Activated CD4-positive, alpha-beta T cell treated with anti-CD3 and anti-CD28 coated beads, Interleukin-2, amount 10 ng/mL, durations not matched to agents 24 days and 14 days (primary cell): ENCODE results near the gene NADK. TPM values are rescaled to one million over a fixed set of nuclear protein-coding genes. Genes with fewer than 3 reads are reported as not detected.
A peak's percentile ranks its signal among the peaks of the same experiment; 100 is the strongest.

Experiments used
- DNase-seq: peaks from one replicate; pipeline ENCODE4 v3.0.0; 2022
- H3K27ac Mint-ChIP-seq: one replicate; pipeline ENCODE4 v1.8.0; 2022; ENCODE audit warnings: mild to moderate bottlenecking, mixed read lengths
- H3K27me3 Mint-ChIP-seq: one replicate; pipeline ENCODE4 v1.8.0; 2022; ENCODE audit warnings: mixed read lengths
- H3K36me3 Mint-ChIP-seq: one replicate; pipeline ENCODE4 v1.8.0; 2022; ENCODE audit warnings: low read depth, mild to moderate bottlenecking, mixed read lengths
- H3K4me1 Mint-ChIP-seq: one replicate; pipeline ENCODE4 v1.8.0; 2021; ENCODE audit warnings: mixed read lengths
- H3K4me3 Mint-ChIP-seq: one replicate; pipeline ENCODE4 v1.8.0; 2022; ENCODE audit warnings: mild to moderate bottlenecking, moderate library complexity, mixed read lengths
- H3K9me3 Mint-ChIP-seq: one replicate; pipeline ENCODE4 v1.8.0; 2021; ENCODE audit warnings: mixed read lengths
- intact Hi-C: fragments of 100-400 bp; cut with micrococcal nuclease; formaldehyde crosslinking; loops from one replicate; pipeline ENCODE4 v1.15.1; 2023
- total RNA-seq: library from RNA; stranded (reverse); gene quantifications from 2 replicates; pipeline ENCODE4 v1.2.3, GENCODE V29; 2022

NADK gene
- total RNA-seq, 1 donor from 2014 or later, result 94.5 TPM

DNA sequence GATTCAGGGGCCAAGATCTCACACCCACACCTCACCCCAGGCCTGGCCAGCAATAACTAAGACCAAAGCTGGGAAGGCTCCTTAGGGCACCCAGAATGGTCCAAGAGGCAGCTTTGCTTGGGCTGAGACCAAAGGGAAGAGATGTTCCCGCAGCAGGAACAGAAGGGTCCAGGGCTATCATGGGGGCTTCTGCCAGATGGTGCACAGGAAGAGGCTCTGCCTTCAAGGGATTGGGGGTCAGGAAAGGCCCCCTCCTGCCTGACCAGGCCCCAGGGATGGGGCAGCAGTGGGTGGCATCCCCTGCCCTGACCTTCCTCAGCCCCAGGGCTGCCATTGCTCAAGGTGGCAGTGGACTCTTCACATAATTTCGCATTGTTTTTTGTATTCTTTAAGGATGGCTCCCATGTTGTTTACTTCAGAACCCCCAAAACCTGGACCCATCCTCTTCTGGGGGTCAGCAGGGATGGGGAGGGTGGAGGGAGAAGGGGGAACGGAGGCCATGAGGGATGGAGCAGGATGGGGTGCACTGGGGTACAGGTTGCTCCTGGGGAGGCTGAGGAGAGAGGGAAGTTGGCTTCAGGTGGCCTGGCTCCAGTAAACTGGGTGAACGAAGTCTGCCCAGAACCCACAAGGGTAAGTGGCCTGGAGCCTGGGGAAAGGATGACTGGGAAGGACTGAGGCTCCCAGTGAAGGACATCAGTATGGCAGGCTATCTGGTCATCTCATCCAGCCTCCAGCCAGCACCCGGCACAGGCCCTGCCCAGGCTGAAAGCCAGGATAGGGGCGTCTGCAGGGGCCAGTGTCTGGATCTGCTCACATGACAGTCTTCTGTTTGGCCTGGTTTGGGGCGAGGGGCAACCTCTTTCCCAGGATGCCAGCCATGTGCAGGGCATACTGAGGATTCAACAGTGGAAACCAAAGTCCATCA is 2.6 kb upstream of the NADK start:
- Mint-ChIP-seq H3K36me3 (peaks cover 17% of the 10 kb centered on the region), H3K4me3 (peak overlapping the region; percentile 75), H3K4me1 (peaks cover 48% of the 10 kb centered on the region), H3K27ac (peak overlapping the region; percentile 91), H3K27me3 (no peaks in the 10 kb centered on the region), H3K9me3 (no peaks in the 10 kb centered on the region)
- intact Hi-C loops, result no loop called here
- peak; percentile 61 for DNase-seq

- Mint-ChIP-seq H3K4me3 (peak overlapping the region; percentile 75), H3K9me3 (no peaks in the 10 kb centered on the region), H3K36me3 (peaks cover 17% of the 10 kb centered on the region), H3K27me3 (no peaks in the 10 kb centered on the region), H3K4me1 (peaks cover 57% of the 10 kb centered on the region), H3K27ac (peak overlapping the region; percentile 91)
- DNase-seq, result peak; percentile 91
- intact Hi-C loops, result loop anchor here (2.0 to 5.0 kb wide), 2 partner anchors 112 to 129 kb away; partner anchors contain the start of gene GNB1
Measured at GRCh38 chr1:1779691-1780597, 1.7 kb upstream of the NADK start.

DNA sequence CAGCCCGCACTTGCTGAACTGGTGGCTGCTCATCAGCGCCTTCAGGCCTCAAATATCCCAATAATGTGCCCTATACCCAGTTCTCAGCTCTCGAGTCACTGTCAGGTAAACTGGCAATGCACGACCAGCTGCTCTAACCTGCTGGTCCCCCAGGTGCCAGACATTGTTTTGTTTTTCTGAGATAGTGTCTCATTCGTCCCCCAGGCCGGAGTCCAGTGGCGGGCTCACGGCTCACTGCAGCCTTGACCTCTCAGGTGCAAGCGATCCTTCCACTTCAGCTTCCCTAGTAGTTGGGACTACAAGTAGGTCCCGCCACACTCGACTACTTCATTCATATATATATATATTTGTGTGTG is 1.0 kb upstream of the NADK start:
- H3K27me3 Mint-ChIP-seq, result no peaks in the 10 kb centered on the region
- peaks cover 57% of the 10 kb centered on the region for H3K4me1 Mint-ChIP-seq
- H3K4me3 Mint-ChIP-seq, result peak overlapping the region; percentile 75
- peaks cover 17% of the 10 kb centered on the region for H3K36me3 Mint-ChIP-seq
- no peak for DNase-seq
- intact Hi-C loops, result loop anchor here (2.0 to 5.0 kb wide), 2 partner anchors 113 to 130 kb away; partner anchors contain the start of gene GNB1
- H3K9me3 Mint-ChIP-seq, result no peaks in the 10 kb centered on the region
- peak overlapping the region; percentile 91 for H3K27ac Mint-ChIP-seq

- Mint-ChIP-seq H3K27ac (peak overlapping the region; percentile 91), H3K9me3 (no peaks in the 10 kb centered on the region), H3K4me1 (peaks cover 57% of the 10 kb centered on the region), H3K36me3 (peaks cover 17% of the 10 kb centered on the region), H3K27me3 (no peaks in the 10 kb centered on the region), H3K4me3 (peak overlapping the region; percentile 75)
- intact Hi-C loops, result loop anchor here (2.0 to 5.0 kb wide), 2 partner anchors 114 to 130 kb away; partner anchors contain the start of gene GNB1
- peak; percentile 95 for DNase-seq
Measured at GRCh38 chr1:1778663-1779319, 521 bp upstream of the NADK start.

DNA sequence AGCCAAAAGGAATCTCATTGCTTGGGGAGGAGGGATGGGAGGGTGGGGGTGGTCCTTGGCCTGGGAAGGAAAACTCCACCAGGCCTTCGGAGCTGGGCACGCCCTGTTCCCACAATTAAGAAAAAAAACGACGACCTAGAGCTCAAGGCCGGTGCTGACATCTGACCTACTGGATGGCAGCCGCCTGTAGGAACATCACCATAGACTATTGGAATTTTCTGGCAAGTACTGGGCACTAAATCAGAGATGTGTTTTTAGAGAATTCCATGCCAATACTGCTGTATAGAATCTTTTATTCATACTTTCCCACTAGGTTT is 729 bp downstream of the NADK start:
- H3K4me1 Mint-ChIP-seq, result peaks cover 49% of the 10 kb centered on the region
- H3K9me3 Mint-ChIP-seq, result no peaks in the 10 kb centered on the region
- H3K4me3 Mint-ChIP-seq, result peak overlapping the region; percentile 81
- peaks cover 22% of the 10 kb centered on the region for H3K36me3 Mint-ChIP-seq
- H3K27ac Mint-ChIP-seq, result peak overlapping the region; percentile 81
- intact Hi-C loops, result loop anchor here (5.0 kb wide), 1 partner anchor 115 kb away; the partner anchor contains the start of gene GNB1
- no peak for DNase-seq
- H3K27me3 Mint-ChIP-seq, result no peaks in the 10 kb centered on the region

DNA sequence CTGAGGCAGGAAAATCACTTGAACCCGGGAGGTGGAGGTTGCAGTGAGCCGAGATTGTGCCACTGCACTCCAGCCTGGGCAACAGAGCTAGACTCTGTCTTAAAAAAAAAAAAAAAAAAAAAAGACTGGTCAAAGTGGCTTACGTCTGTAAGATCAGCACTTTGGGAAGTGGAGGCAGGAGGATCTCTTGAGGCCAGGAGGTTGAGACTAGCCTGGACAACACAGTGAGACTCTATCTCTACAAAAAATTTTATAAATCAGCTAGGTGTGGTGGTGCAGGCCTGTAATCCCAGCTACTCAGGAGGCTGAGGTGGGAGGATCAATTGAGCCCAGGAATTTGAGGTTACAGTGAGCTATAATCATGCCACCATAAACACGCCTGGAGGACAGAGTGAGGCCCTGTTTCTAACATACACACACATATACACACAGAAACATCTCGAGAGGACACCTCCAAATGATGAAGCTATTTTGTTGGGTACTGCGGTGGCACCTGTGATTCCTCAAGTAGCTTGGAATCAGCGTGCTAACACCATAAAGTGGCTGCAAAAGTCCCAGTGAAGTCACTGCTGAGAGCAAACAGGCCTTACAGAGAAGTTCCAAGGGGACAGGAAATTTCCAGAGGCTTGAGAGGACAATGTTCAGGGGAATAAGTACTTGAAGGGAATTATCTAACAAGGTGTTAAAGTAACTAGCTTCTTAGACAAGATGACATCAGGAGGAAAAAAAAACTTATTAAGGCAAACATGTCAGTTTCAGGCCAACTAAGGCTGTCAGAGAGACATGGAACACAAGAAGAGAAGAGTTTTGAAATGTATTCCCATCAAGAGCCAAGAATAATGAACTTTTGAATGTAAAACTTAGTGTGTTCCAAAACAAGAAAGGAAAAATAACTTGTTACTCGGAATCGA is 1.3 kb downstream of the NADK start:
- Mint-ChIP-seq H3K27me3 (no peaks in the 10 kb centered on the region), H3K4me3 (peak overlapping the region; percentile 81), H3K27ac (peak overlapping the region; percentile 81), H3K9me3 (no peaks in the 10 kb centered on the region), H3K4me1 (peaks cover 49% of the 10 kb centered on the region), H3K36me3 (peaks cover 29% of the 10 kb centered on the region)
- DNase-seq, result no peak
- intact Hi-C loops, result loop anchor here (5.0 kb wide), 1 partner anchor 115 kb away; the partner anchor contains the start of gene GNB1

DNA sequence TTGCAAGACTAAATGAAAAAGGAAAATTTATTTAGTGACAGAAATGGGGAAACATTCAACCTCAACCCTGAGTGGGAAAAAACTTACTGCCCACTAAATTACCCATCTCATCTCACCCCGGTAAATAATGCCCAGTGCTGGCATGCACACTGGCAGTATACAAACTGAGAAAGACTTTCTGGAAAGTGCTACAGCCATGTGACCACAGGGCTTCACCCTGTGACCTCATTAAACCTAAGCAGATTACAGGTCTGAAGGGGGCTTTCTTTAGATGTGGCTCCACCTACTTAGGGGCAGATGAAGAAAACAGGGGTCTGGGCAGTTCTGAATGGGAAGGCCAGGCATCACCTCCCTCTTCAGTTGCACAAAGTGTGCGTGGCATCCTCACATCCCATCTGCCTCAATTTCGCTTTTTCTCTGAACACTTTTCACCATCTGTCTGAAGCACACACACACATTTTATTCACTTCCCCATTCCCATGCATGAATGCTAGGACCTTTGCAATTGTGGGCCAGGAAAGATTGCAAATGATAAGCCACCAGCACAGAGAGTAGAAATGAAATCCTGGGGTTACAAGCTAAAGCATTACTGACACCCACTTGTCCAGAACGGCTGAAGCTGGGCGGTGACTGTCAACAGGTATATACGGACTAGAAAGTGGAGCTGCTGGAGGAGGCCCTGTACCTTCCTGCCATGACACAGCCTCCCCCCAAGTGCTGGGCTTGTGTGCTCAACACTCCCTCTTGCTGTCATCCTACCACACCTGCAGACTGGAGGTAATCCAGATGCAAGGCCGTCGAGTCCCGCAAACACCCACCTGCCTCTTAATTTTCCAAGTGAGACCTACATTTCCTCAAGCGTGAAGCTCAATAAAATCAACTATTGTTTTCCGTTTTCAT is 2.7 kb downstream of the NADK start:
- intact Hi-C loops, result loop anchor here (5.0 kb wide), 1 partner anchor 117 kb away; the partner anchor contains the start of gene GNB1
- Mint-ChIP-seq H3K9me3 (peaks cover 5% of the 10 kb centered on the region), H3K36me3 (peaks cover 37% of the 10 kb centered on the region), H3K4me1 (peaks cover 39% of the 10 kb centered on the region), H3K27ac (no peak overlapping the region), H3K4me3 (peak overlapping the region; percentile 41), H3K27me3 (no peaks in the 10 kb centered on the region)
- DNase-seq, result no peak

DNA sequence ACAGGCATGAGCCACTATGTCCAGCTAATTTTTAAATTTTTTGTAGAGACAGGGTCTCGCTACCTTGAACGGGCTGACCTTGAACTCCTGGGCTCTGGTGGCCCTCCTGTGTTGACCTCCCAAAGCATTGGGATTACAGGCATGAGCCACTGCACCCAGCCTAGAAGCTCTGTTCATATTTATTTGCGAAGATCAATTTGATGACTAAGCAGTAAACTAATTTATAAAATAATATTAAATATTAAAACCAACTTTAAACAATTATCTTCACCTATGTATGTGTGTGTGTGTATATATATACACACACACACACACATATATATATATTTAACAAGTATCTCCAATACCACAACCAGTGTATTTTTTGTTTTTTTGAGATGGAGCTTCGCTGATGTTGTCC is 4.4 kb downstream of the NADK start:
- Mint-ChIP-seq H3K4me3 (no peak overlapping the region), H3K9me3 (peaks cover 5% of the 10 kb centered on the region), H3K27ac (no peak overlapping the region), H3K36me3 (peaks cover 50% of the 10 kb centered on the region), H3K27me3 (no peaks in the 10 kb centered on the region), H3K4me1 (peaks cover 25% of the 10 kb centered on the region)
- intact Hi-C loops, result no loop called here
- no peak for DNase-seq

DNA sequence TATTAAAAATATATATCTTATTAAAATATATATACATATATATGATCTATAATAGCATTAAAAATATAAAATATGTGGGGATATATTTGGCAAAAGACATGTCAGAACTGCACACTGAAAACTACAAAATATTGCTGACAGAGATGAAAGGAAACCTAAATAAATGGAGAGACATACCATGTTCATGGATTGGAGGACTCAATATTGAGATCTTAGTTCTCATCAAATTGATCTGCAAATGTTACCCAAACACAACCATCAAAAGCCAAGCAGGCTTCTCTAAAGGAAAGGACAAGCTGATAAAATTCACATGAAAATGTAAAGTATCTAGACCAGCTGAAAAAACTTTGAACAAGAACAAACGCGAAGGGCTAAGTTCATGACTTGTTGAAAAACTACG is 7.2 kb downstream of the NADK start:
- Mint-ChIP-seq H3K27ac (no peak overlapping the region), H3K9me3 (peaks cover 5% of the 10 kb centered on the region), H3K36me3 (peaks cover 62% of the 10 kb centered on the region), H3K27me3 (no peaks in the 10 kb centered on the region), H3K4me1 (peaks cover 14% of the 10 kb centered on the region), H3K4me3 (no peak overlapping the region)
- intact Hi-C loops, result no loop called here
- no peak for DNase-seq

GRCh38 chr1:1770102-1770501 is 8.2 kb downstream of the NADK start:
- no peak for DNase-seq
- Mint-ChIP-seq H3K4me3 (no peak overlapping the region), H3K27me3 (no peaks in the 10 kb centered on the region), H3K36me3 (peaks cover 55% of the 10 kb centered on the region), H3K9me3 (peaks cover 5% of the 10 kb centered on the region), H3K4me1 (peaks cover 4% of the 10 kb centered on the region), H3K27ac (no peak overlapping the region)
- intact Hi-C loops, result no loop called here

DNA sequence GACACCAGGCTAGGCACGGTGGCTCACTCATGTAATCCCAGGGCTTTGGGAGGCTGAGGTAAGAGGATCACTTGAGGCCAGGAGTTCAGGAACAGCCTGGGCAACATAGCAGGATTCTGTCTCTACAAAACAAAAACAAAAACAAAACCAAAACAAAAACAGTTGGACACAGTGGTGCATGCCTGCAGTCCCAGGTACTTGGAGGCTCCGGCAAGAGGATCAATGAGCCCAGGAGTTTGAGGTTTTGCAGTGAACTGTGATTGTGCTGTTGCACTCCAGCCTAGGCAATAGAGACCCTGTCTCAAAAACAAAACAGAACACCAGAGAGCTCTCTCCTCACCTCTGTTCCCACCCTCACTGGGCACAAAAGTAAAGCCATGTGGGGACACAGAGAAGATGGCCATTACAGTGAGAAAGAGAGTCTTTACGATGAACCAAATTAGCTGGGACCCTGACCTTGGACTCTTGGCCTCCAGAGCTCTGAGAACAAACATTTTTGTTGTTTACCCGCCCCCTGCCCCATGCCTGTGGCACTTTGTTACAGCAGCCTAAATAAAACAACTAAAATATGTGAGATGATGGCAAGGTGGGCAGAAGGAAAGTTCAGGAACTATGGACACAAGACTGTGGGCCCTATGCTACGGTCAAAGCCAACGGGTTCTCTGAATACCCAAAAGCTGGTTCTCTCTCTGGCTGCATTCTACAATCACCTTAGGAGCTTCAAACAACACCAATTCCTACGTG is 9.8 kb downstream of the NADK start:
- Mint-ChIP-seq H3K9me3 (peaks cover 5% of the 10 kb centered on the region), H3K36me3 (peaks cover 61% of the 10 kb centered on the region), H3K27ac (no peak overlapping the region), H3K27me3 (no peaks in the 10 kb centered on the region), H3K4me1 (peaks cover 3% of the 10 kb centered on the region), H3K4me3 (no peak overlapping the region)
- intact Hi-C loops, result no loop called here
- DNase-seq, result no peak
